Neural cell (in vitro differentiated cells): Measurements from ENCODE around the gene MYOT.

Source experiments
- EP300 ChIP-seq: fragments of 450-650 bp; conservative IDR thresholded peaks from 2 replicates; pipeline ENCODE4 v1.6.1; 2014; ENCODE audit warnings: antibody characterized with exemption, mild to moderate bottlenecking, moderate library complexity; ENCODE audit not compliant: poor library complexity, severe bottlenecking
- EZH2 ChIP-seq: fragments of 200-600, 300-800 bp; shearing (Covaris generic), sonication (generic); IDR thresholded peaks from 2 replicates; pipeline ENCODE4 v1.6.1; 2014; ENCODE audit warnings: antibody characterized with exemption, low read length, borderline replicate concordance, mild to moderate bottlenecking; ENCODE audit not compliant: insufficient read depth, poor library complexity, severe bottlenecking
- MXI1 ChIP-seq: fragments of 450-650 bp; conservative IDR thresholded peaks from 2 replicates; pipeline ENCODE4 v1.6.1; 2014; ENCODE audit warnings: antibody characterized with exemption, mild to moderate bottlenecking; ENCODE audit not compliant: poor library complexity, severe bottlenecking
- POLR2AphosphoS5 ChIP-seq: IDR thresholded peaks from 2 replicates; pipeline ENCODE4 v1.6.1; 2012
- RAD21 ChIP-seq: fragments of 450-650 bp; conservative IDR thresholded peaks from 2 replicates; pipeline ENCODE4 v1.6.1; 2014; ENCODE audit warnings: antibody characterized with exemption, mild to moderate bottlenecking, moderate library complexity
- TF ChIP-seq, protein P1 (sequence below): fragments of 450-650 bp; IDR thresholded peaks from 2 replicates; pipeline ENCODE4 v1.5.1; 2014; ENCODE audit warnings: antibody characterized with exemption, mild to moderate bottlenecking, moderate library complexity; ENCODE audit not compliant: poor library complexity, severe bottlenecking
- TF ChIP-seq, protein P2 (sequence below): IDR thresholded peaks from 2 replicates; pipeline ENCODE4 v1.6.1; 2012; ENCODE audit warnings: borderline replicate concordance

DNA sequence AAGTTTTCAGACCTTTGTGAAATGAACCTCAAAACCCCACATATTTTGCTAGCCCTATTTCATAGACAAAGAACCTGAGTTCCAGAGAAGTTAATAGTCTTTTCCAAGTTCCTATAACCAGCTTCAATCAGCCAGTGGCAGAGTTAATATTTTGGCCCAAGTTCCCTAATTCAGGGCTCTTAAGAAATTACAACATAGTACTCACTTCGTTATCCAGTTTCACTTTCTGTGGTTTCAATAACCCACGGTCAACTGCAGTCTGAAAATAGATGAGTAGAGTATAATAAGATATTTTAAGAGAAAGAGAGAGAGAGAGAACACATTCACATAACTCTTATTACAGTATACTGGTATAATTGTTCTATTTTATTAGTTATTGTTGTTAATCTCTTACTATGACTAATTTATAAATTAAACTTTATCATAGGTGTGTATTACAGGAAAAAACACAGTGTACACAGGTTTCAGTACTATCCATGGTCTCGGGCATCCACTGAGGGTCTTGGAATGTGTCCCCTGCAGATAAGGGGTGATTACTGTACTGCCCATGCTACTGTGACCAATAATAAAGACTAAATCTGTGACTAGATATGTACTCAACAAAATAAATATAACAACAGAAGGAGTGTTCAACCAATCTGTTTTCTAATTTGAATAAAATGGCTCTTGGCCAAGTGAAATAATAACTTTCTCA is 9.3 kb upstream of the MYOT start:
- TF ChIP-seq, protein P1, sequence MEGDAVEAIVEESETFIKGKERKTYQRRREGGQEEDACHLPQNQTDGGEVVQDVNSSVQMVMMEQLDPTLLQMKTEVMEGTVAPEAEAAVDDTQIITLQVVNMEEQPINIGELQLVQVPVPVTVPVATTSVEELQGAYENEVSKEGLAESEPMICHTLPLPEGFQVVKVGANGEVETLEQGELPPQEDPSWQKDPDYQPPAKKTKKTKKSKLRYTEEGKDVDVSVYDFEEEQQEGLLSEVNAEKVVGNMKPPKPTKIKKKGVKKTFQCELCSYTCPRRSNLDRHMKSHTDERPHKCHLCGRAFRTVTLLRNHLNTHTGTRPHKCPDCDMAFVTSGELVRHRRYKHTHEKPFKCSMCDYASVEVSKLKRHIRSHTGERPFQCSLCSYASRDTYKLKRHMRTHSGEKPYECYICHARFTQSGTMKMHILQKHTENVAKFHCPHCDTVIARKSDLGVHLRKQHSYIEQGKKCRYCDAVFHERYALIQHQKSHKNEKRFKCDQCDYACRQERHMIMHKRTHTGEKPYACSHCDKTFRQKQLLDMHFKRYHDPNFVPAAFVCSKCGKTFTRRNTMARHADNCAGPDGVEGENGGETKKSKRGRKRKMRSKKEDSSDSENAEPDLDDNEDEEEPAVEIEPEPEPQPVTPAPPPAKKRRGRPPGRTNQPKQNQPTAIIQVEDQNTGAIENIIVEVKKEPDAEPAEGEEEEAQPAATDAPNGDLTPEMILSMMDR: no peak
- TF ChIP-seq, protein P2, sequence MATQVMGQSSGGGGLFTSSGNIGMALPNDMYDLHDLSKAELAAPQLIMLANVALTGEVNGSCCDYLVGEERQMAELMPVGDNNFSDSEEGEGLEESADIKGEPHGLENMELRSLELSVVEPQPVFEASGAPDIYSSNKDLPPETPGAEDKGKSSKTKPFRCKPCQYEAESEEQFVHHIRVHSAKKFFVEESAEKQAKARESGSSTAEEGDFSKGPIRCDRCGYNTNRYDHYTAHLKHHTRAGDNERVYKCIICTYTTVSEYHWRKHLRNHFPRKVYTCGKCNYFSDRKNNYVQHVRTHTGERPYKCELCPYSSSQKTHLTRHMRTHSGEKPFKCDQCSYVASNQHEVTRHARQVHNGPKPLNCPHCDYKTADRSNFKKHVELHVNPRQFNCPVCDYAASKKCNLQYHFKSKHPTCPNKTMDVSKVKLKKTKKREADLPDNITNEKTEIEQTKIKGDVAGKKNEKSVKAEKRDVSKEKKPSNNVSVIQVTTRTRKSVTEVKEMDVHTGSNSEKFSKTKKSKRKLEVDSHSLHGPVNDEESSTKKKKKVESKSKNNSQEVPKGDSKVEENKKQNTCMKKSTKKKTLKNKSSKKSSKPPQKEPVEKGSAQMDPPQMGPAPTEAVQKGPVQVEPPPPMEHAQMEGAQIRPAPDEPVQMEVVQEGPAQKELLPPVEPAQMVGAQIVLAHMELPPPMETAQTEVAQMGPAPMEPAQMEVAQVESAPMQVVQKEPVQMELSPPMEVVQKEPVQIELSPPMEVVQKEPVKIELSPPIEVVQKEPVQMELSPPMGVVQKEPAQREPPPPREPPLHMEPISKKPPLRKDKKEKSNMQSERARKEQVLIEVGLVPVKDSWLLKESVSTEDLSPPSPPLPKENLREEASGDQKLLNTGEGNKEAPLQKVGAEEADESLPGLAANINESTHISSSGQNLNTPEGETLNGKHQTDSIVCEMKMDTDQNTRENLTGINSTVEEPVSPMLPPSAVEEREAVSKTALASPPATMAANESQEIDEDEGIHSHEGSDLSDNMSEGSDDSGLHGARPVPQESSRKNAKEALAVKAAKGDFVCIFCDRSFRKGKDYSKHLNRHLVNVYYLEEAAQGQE: no peak
- no peak for TF ChIP-seq POLR2AphosphoS5
- TF ChIP-seq EZH2: no peak
- no peak for TF ChIP-seq EP300
- no peak for TF ChIP-seq RAD21
- no peak for TF ChIP-seq MXI1
